Activated naive CD4-positive, alpha-beta T cell treated with anti-CD3 and anti-CD28 coated beads for 36 hours (primary cell): Measurements from ENCODE around the gene PTPRH. TPM values are rescaled to one million over a fixed set of nuclear protein-coding genes. Genes with fewer than 3 reads are reported as not detected.
"Not testable (repeated sequence)": the region's sequence is repeated elsewhere in the genome, so short reads cannot be mapped to it uniquely, and the experiment has no call there.

Experiments used
- CTCF ChIA-PET: fragments of 350-600 bp; sonication (Branson Sonifier 250); formaldehyde crosslinking; loops from one replicate; lab custom pipeline; 2021; ENCODE audit warnings: antibody characterized with exemption; lab: Charles Lee
- DNase-seq: peaks from one replicate; pipeline ENCODE4 v3.0.0-alpha.2; 2020
- H3K27ac Mint-ChIP-seq: one replicate; pipeline ENCODE4 v1.8.0; 2021; ENCODE audit warnings: mild to moderate bottlenecking, mixed read lengths
- H3K27me3 Mint-ChIP-seq: one replicate; pipeline ENCODE4 v1.8.0; 2021; ENCODE audit warnings: low read depth, mixed read lengths
- H3K36me3 Mint-ChIP-seq: one replicate; pipeline ENCODE4 v1.8.0; 2021; ENCODE audit warnings: low read depth, mixed read lengths
- H3K4me1 Mint-ChIP-seq: one replicate; pipeline ENCODE4 v1.8.0; 2021; ENCODE audit warnings: low read depth, mixed read lengths
- H3K4me3 Mint-ChIP-seq: one replicate; pipeline ENCODE4 v1.8.0; 2021; ENCODE audit warnings: mild to moderate bottlenecking, moderate library complexity, mixed read lengths
- H3K9me3 Mint-ChIP-seq: one replicate; pipeline ENCODE4 v1.8.0; 2021; ENCODE audit warnings: mixed read lengths
- intact Hi-C: fragments of 100-400 bp; cut with micrococcal nuclease; formaldehyde crosslinking; loops from one replicate; pipeline ENCODE4 v1.15.1; 2023
- total RNA-seq, 2 experiments: library from RNA; stranded (reverse); gene quantifications; one replicate each; pipeline ENCODE4 v1.2.3, GENCODE V29; 2021

PTPRH gene
- total RNA-seq, 2 experiments from 2014 or later, result not detected

- Mint-ChIP-seq H3K9me3 (no peaks in the 10 kb centered on the region), H3K4me1 (no peaks in the 10 kb centered on the region), H3K27ac (no peak overlapping the region), H3K4me3 (no peak overlapping the region), H3K36me3 (peaks cover 23% of the 10 kb centered on the region), H3K27me3 (no peaks in the 10 kb centered on the region)
- no peak for DNase-seq
- intact Hi-C loops, result no loop called here
- CTCF ChIA-PET, result no interaction called here
These were observed 20.0 kb upstream of the PTPRH start for GRCh38 chr19:55229145-55229788.

GRCh38 chr19:55228403-55229031 lies 19.2 kb upstream of the PTPRH start, which contains the start of gene TMEM86B:
TMEM86B (minus strand) TSS chr19:55228763; CDS start chr19:55228741, 22 bp downstream.
- Mint-ChIP-seq H3K36me3 (peaks cover 21% of the 10 kb centered on the region), H3K27me3 (no peaks in the 10 kb centered on the region), H3K4me3 (no peak within 1 kb of the TSS), H3K27ac (peak within 1 kb of the TSS; percentile 37), H3K9me3 (no peaks in the 10 kb centered on the region), H3K4me1 (no peaks in the 10 kb centered on the region)
- DNase-seq, result no peak
- intact Hi-C loops, result no loop called here
- CTCF ChIA-PET, result no interaction called here

- no peaks in the 10 kb centered on the region for H3K4me1 Mint-ChIP-seq
- H3K4me3 Mint-ChIP-seq, result no peak overlapping the region
- CTCF ChIA-PET, result no interaction called here
- H3K36me3 Mint-ChIP-seq, result peaks cover 21% of the 10 kb centered on the region
- H3K9me3 Mint-ChIP-seq, result no peaks in the 10 kb centered on the region
- DNase-seq, result no peak
- peak overlapping the region; percentile 37 for H3K27ac Mint-ChIP-seq
- intact Hi-C loops, result no loop called here
- no peaks in the 10 kb centered on the region for H3K27me3 Mint-ChIP-seq
These were observed 18.7 kb upstream of the PTPRH start for GRCh38 chr19:55228015-55228391.

GRCh38 chr19:55227241-55228014 lies 18.1 kb upstream of the PTPRH start:
- peaks cover 18% of the 10 kb centered on the region for H3K36me3 Mint-ChIP-seq
- H3K27me3 Mint-ChIP-seq, result no peaks in the 10 kb centered on the region
- peak overlapping the region; percentile 37 for H3K27ac Mint-ChIP-seq
- intact Hi-C loops, result no loop called here
- no peak for DNase-seq
- no peaks in the 10 kb centered on the region for H3K9me3 Mint-ChIP-seq
- H3K4me3 Mint-ChIP-seq, result no peak overlapping the region
- CTCF ChIA-PET, result no interaction called here
- H3K4me1 Mint-ChIP-seq, result no peaks in the 10 kb centered on the region

- H3K9me3 Mint-ChIP-seq, result no peaks in the 10 kb centered on the region
- H3K27me3 Mint-ChIP-seq, result no peaks in the 10 kb centered on the region
- DNase-seq, result no peak
- H3K36me3 Mint-ChIP-seq, result peaks cover 14% of the 10 kb centered on the region
- no peak overlapping the region for H3K27ac Mint-ChIP-seq
- intact Hi-C loops, result no loop called here
- no peaks in the 10 kb centered on the region for H3K4me1 Mint-ChIP-seq
- CTCF ChIA-PET, result no interaction called here
- no peak overlapping the region for H3K4me3 Mint-ChIP-seq
These were observed 17.5 kb upstream of the PTPRH start for GRCh38 chr19:55226788-55227187.

- Mint-ChIP-seq H3K27me3 (no peaks in the 10 kb centered on the region), H3K36me3 (peaks cover 17% of the 10 kb centered on the region), H3K4me3 (no peak overlapping the region), H3K9me3 (peaks cover 2% of the 10 kb centered on the region), H3K4me1 (no peaks in the 10 kb centered on the region), H3K27ac (no peak overlapping the region)
- DNase-seq, result no peak
- intact Hi-C loops, result no loop called here
- CTCF ChIA-PET, result no interaction called here
These were observed 17.0 kb upstream of the PTPRH start for GRCh38 chr19:55226273-55226672.

GRCh38 chr19:55225415-55225958 lies 16.2 kb upstream of the PTPRH start:
- no peak for DNase-seq
- Mint-ChIP-seq H3K27me3 (no peaks in the 10 kb centered on the region), H3K4me3 (no peak overlapping the region), H3K36me3 (peaks cover 17% of the 10 kb centered on the region), H3K4me1 (no peaks in the 10 kb centered on the region), H3K27ac (no peak overlapping the region), H3K9me3 (peaks cover 8% of the 10 kb centered on the region)
- intact Hi-C loops, result no loop called here
- CTCF ChIA-PET, result no interaction called here

- DNase-seq, CTCF ChIA-PET, H3K27me3 Mint-ChIP-seq, H3K27ac Mint-ChIP-seq, H3K4me1 Mint-ChIP-seq, intact Hi-C loops, H3K9me3 Mint-ChIP-seq, H3K4me3 Mint-ChIP-seq: not testable (repeated sequence)
- H3K36me3 Mint-ChIP-seq, result peaks cover 19% of the 10 kb centered on the region
These were observed 15.5 kb upstream of the PTPRH start for GRCh38 chr19:55224679-55225414.

GRCh38 chr19:55224038-55224665 lies 14.9 kb upstream of the PTPRH start:
- intact Hi-C loops, result no loop called here
- DNase-seq, result no peak
- Mint-ChIP-seq H3K9me3 (peaks cover 9% of the 10 kb centered on the region), H3K4me3 (no peak overlapping the region), H3K4me1 (no peaks in the 10 kb centered on the region), H3K36me3 (peaks cover 19% of the 10 kb centered on the region), H3K27me3 (no peaks in the 10 kb centered on the region), H3K27ac (no peak overlapping the region)
- CTCF ChIA-PET, result no interaction called here

GRCh38 chr19:55223291-55224037 lies 14.2 kb upstream of the PTPRH start:
- CTCF ChIA-PET, result no interaction called here
- Mint-ChIP-seq H3K4me3 (no peak overlapping the region), H3K36me3 (peaks cover 19% of the 10 kb centered on the region), H3K9me3 (peaks cover 9% of the 10 kb centered on the region), H3K27me3 (no peaks in the 10 kb centered on the region), H3K27ac (peak overlapping the region; percentile 24), H3K4me1 (no peaks in the 10 kb centered on the region)
- no peak for DNase-seq
- intact Hi-C loops, result no loop called here

GRCh38 chr19:55220525-55220924 lies 11.2 kb upstream of the PTPRH start:
- Mint-ChIP-seq H3K9me3 (peaks cover 9% of the 10 kb centered on the region), H3K27me3 (peaks cover 5% of the 10 kb centered on the region), H3K4me1 (peaks cover 13% of the 10 kb centered on the region), H3K27ac (no peak overlapping the region), H3K36me3 (peaks cover 11% of the 10 kb centered on the region), H3K4me3 (no peak overlapping the region)
- CTCF ChIA-PET, result no interaction called here
- no peak for DNase-seq
- intact Hi-C loops, result no loop called here
